PC-3 (cell line): ENCODE results near the gene MYMK.

ENCODE experiments used
- EZH2 ChIP-seq: fragments of 300-600 bp; sonication (generic); IDR thresholded peaks from one replicate; pipeline ENCODE4 v1.6.1; 2017; ENCODE audit warnings: antibody characterized with exemption, mild to moderate bottlenecking, low read length; ENCODE audit not compliant: unreplicated experiment
- EZH2phosphoT487 ChIP-seq: fragments of 300-600 bp; sonication (generic); IDR thresholded peaks from 2 replicates; pipeline ENCODE4 v1.6.1; 2018; ENCODE audit warnings: mild to moderate bottlenecking, antibody characterized with exemption, low read length, borderline replicate concordance
- TF ChIP-seq, protein P1 (sequence below): fragments of 300-600 bp; sonication (generic); conservative IDR thresholded peaks from 2 replicates; pipeline ENCODE4 v1.5.1; 2017; ENCODE audit warnings: antibody characterized with exemption, low read depth, mild to moderate bottlenecking, low read length

DNA sequence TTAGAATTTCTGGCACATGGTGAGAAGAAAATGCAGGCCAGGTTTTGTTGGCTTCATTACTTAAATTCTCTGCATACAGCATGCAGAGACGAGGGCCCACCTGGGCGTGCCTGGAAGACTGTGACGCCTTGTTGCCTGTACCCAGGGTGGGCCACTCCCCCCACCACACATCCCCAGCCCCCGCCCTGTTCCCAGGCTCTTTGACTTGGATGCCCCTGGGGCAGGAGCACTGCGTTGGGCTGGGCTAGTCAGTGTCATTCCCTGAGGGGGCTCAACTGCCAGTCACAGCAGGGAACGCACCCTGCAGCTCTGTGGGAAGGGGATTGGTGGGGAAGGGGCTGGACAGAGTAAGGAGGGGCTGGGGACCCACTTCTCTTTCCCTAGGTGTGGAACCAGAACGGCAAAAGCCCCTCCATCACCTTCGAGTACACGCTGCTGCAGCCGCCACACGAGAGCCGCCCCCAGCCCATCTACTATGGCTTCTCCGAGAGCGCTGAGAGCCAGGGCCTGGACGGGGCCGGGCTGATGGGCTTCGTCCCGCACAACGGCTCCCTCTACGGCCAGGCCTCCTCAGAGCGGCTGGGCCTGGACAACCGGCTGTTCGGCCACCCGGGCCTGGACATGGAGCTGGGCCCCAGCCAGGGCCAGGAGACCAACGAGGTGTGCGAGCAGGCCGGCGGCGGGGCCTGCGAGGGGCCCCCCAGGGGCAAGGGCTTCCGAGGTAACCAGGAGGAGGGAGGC is 29.4 kb upstream of the MYMK start:
- TF ChIP-seq, protein P1, sequence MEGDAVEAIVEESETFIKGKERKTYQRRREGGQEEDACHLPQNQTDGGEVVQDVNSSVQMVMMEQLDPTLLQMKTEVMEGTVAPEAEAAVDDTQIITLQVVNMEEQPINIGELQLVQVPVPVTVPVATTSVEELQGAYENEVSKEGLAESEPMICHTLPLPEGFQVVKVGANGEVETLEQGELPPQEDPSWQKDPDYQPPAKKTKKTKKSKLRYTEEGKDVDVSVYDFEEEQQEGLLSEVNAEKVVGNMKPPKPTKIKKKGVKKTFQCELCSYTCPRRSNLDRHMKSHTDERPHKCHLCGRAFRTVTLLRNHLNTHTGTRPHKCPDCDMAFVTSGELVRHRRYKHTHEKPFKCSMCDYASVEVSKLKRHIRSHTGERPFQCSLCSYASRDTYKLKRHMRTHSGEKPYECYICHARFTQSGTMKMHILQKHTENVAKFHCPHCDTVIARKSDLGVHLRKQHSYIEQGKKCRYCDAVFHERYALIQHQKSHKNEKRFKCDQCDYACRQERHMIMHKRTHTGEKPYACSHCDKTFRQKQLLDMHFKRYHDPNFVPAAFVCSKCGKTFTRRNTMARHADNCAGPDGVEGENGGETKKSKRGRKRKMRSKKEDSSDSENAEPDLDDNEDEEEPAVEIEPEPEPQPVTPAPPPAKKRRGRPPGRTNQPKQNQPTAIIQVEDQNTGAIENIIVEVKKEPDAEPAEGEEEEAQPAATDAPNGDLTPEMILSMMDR = no peak
- TF ChIP-seq EZH2 (no peak), EZH2phosphoT487 (no peak)
